GM12865 (cell line): Measurements from ENCODE around the gene BANP.

Experiments used
- DNase-seq: peaks from one replicate; pipeline ENCODE4 v3.0.0; 2010; ENCODE audit warnings: low read depth
- H3K4me3 ChIP-seq: 2 replicates; pipeline ENCODE4 v1.5.1; 2011; ENCODE audit warnings: mild to moderate bottlenecking, low read depth, low read length, control low read depth
- TF ChIP-seq, protein P1 (sequence below): IDR thresholded peaks from 2 replicates; pipeline ENCODE4 v1.5.1; 2011; ENCODE audit warnings: low read length, control low read depth, low read depth, inconsistent platforms; ENCODE audit not compliant: insufficient read depth; ENCODE audit errors: missing control alignments

The BANP gene

DNA sequence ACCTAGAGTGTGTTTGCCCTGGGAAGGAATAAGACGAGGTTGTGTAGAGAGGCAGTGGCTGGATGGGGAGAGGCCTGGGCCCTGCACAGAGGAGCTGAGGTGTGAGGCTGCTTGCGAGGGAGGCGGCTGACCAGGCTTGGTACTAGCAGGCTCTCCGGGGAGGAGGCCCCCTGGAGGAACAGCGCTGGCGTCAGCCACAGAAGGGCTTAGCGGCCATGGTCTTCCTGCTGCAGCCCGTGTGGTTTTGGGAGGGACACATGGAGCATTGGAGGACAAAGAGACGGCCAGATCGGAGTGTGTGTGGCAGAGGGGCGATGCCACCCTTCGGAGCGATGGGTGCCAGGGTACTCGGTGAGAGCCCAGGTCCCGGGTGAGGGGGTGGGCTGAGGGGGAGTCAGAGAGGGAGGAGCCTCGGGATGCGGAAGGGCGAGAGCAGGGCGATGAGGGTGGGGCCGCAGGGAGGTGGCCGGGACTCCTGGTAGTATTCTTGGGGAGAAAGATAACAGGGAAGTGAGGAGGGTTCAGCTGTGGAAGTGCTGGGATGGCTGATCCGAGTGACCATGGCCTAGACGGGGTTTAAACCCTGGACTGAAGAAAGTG lies 8.3 kb downstream of the BANP start:
- DNase-seq, result no peak
- no peak overlapping the region for H3K4me3 ChIP-seq
- TF ChIP-seq, protein P1, sequence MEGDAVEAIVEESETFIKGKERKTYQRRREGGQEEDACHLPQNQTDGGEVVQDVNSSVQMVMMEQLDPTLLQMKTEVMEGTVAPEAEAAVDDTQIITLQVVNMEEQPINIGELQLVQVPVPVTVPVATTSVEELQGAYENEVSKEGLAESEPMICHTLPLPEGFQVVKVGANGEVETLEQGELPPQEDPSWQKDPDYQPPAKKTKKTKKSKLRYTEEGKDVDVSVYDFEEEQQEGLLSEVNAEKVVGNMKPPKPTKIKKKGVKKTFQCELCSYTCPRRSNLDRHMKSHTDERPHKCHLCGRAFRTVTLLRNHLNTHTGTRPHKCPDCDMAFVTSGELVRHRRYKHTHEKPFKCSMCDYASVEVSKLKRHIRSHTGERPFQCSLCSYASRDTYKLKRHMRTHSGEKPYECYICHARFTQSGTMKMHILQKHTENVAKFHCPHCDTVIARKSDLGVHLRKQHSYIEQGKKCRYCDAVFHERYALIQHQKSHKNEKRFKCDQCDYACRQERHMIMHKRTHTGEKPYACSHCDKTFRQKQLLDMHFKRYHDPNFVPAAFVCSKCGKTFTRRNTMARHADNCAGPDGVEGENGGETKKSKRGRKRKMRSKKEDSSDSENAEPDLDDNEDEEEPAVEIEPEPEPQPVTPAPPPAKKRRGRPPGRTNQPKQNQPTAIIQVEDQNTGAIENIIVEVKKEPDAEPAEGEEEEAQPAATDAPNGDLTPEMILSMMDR, result no peak

GRCh38 chr16:87960296-87960695 lies 9.1 kb downstream of the BANP start:
- no peak overlapping the region for H3K4me3 ChIP-seq
- TF ChIP-seq, protein P1, result no peak
- no peak for DNase-seq

DNA sequence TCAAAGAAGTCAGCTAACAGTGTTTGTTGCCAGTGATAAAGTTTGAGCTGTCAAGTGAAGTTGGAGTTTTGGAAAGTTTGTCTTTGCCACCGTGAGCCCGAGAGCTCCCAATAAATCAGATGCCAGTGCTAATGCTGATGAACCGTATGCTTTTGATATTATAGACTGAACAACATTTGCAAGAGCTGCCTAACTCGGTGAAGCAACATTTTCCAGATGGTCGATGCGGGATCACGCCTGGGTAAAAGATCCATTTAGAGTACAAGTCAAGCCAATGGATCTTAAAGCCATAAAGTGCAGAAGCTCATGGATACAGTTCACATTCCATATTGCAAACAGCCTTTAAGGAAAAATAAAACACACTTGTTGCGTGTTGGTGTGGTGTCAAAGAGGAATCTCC lies 9.6 kb downstream of the BANP start:
- H3K4me3 ChIP-seq, result no peak overlapping the region
- TF ChIP-seq, protein P1, result no peak
- no peak for DNase-seq

DNA sequence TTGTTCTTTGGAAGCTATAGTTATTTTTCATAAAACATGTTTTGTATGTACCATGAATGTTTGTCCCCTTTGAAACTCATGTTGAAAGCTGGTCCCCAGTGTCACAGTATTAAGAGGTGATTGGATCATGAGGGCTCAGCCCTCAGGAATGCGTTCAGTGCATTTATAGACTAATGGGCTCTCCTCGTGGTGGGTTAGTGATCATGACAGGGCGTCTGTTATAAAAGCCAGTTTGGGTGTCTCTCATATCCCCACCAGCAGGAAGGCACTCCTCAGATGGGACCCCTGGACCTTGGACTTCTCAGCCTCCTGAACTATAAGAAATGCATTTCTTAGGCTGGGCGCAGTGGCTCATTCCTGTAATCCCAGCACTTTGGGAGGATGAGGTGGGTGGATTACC lies 10.4 kb downstream of the BANP start:
- DNase-seq, result no peak
- H3K4me3 ChIP-seq, result no peak overlapping the region
- TF ChIP-seq, protein P1, result no peak

- DNase-seq, result no peak
- no peak overlapping the region for H3K4me3 ChIP-seq
Observed at GRCh38 chr16:87963400-87963799, 12.2 kb downstream of the BANP start.

DNA sequence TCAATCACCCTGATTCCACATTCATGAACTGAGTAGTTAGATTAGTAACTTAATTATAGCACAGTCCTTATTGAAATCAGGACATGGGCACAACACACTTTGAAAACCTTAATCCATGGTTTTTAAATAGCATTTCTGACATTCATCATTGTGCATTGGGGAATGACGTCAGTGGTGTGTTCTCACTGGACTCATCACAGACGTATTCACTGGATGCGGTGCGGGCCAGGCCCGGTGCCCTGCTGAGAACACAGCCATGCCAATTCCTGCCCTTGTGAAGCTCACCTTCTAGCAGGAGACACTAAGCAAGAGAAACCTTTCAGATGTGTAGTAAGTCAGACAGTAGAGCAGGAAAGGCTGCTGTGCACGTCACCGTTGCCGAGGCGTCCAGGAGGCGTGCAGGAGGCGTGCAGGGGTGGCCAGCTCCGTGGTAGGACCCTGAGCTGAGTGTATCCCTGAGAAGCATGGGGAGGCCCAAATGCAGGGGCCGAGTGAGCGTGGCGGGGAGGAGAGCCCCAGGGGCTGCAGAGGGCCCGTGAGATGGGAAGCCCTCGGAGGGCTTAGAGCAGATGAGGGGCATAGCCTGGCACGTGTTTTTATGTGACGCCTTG lies 12.9 kb downstream of the BANP start:
- TF ChIP-seq, protein P1, result no peak
- no peak for DNase-seq
- H3K4me3 ChIP-seq, result no peak overlapping the region

More at GRCh38 chr16:87963400-87963799, 12.2 kb downstream of the BANP start:
- TF ChIP-seq, protein P1, result no peak

DNA sequence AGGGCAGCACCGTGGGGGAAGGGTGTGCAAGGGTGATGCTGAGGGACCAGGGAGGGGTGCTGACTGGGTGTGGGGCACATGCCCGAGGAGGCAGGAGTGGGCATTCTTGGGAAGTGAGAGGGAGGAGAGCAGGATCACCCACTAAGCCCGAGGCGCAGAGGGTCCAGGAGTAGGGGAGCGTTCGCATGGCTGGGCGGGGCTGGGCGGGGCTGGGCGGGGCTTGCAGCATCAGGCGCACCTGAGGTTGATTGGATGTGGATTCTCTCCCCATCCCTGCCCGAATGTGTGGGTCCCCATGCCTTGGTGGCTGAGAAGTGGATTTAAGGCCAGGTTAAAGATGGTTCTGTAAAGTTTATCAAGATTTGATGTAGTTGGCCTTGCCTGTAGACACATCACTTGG lies 14.2 kb downstream of the BANP start:
- DNase-seq, result no peak
- TF ChIP-seq, protein P1, result no peak
- H3K4me3 ChIP-seq, result no peak overlapping the region
